SK-N-SH treated with all-trans-retinoic acid at 6 μM for 48 hours (cell line): ENCODE data around the gene PRPF8.
"Not testable (repeated sequence)": the region's sequence is repeated elsewhere in the genome, so short reads cannot be mapped to it uniquely, and the experiment has no call there.

ENCODE experiments used
- ATAC-seq: fragments of 200-7000 bp; cut with Tn5 transposase; 3 replicates; pipeline ENCODE4 v1.9.1; 2020; ENCODE audit warnings: mild to moderate bottlenecking, moderate library complexity
- ARNTL ChIP-seq: fragments of 450-650 bp; formaldehyde crosslinking; IDR thresholded peaks from 2 replicates; pipeline ENCODE4 v1.5.0; 2020; ENCODE audit warnings: low read depth, mild to moderate bottlenecking, moderate library complexity, borderline replicate concordance
- BACH2 ChIP-seq: fragments of 250-450 bp; sonication (Bioruptor Pico); IDR thresholded peaks from 2 replicates; pipeline ENCODE4 v1.9.0; 2021; ENCODE audit warnings: mild to moderate bottlenecking, borderline replicate concordance
- ESRRG ChIP-seq: fragments of 250-450 bp; sonication (Bioruptor Pico); IDR thresholded peaks from 2 replicates; pipeline ENCODE4 v1.6.1; 2021; ENCODE audit warnings: mild to moderate bottlenecking
- GLIS3 ChIP-seq: fragments of 250-450 bp; sonication (Bioruptor Pico); IDR thresholded peaks from 2 replicates; pipeline ENCODE4 v1.5.0; 2020; ENCODE audit warnings: mild to moderate bottlenecking, moderate library complexity
- ISL1 ChIP-seq: fragments of 250-450 bp; sonication (Bioruptor Pico); IDR thresholded peaks from 2 replicates; pipeline ENCODE4 v2.1.2; 2022; ENCODE audit warnings: mild to moderate bottlenecking, moderate library complexity
- OSR1 ChIP-seq: fragments of 250-450 bp; sonication (Bioruptor Pico); IDR thresholded peaks from 2 replicates; pipeline ENCODE4 v1.8.0; 2022; ENCODE audit warnings: moderate library complexity, mild to moderate bottlenecking, inconsistent platforms
- PPARA ChIP-seq: fragments of 250-450 bp; sonication (Bioruptor Pico); IDR thresholded peaks from 2 replicates; pipeline ENCODE4 v1.5.0; 2020; ENCODE audit warnings: mild to moderate bottlenecking, borderline replicate concordance
- RARB ChIP-seq: fragments of 250-450 bp; sonication (Bioruptor Pico); IDR thresholded peaks from 2 replicates; pipeline ENCODE4 v1.8.0; 2021; ENCODE audit warnings: mild to moderate bottlenecking, moderate library complexity
- TCF4 ChIP-seq: fragments of 250-450 bp; sonication (Bioruptor Pico); IDR thresholded peaks from 2 replicates; pipeline ENCODE4 v1.8.0; 2021; ENCODE audit warnings: mild to moderate bottlenecking, moderate library complexity, borderline replicate concordance
- TOX ChIP-seq: fragments of 250-450 bp; sonication (Bioruptor Pico); IDR thresholded peaks from 2 replicates; pipeline ENCODE4 v1.8.0; 2021; ENCODE audit warnings: mild to moderate bottlenecking, moderate library complexity, borderline replicate concordance
- ZC3H10 ChIP-seq: fragments of 250-450 bp; sonication (Bioruptor Pico); IDR thresholded peaks from 2 replicates; pipeline ENCODE4 v1.5.1; 2021; ENCODE audit warnings: mild to moderate bottlenecking, moderate library complexity
- ZFP3 ChIP-seq: fragments of 250-450 bp; sonication (Bioruptor Pico); IDR thresholded peaks from 2 replicates; pipeline ENCODE4 v1.5.0; 2020; ENCODE audit warnings: mild to moderate bottlenecking, moderate library complexity
- ZFP30 ChIP-seq: fragments of 450-650 bp; formaldehyde crosslinking; IDR thresholded peaks from 2 replicates; pipeline ENCODE4 v1.5.0; 2022; ENCODE audit warnings: mild to moderate bottlenecking, moderate library complexity
- ZNF565 ChIP-seq: fragments of 450-650 bp; formaldehyde crosslinking; conservative IDR thresholded peaks from 2 replicates; pipeline ENCODE4 v1.5.0; 2020; ENCODE audit warnings: low read depth, mild to moderate bottlenecking, moderate library complexity
- ZNF70 ChIP-seq: fragments of 450-650 bp; formaldehyde crosslinking; IDR thresholded peaks from 2 replicates; pipeline ENCODE4 v1.5.0; 2020; ENCODE audit warnings: mild to moderate bottlenecking, moderate library complexity
- ZNF8 ChIP-seq: fragments of 450-650 bp; formaldehyde crosslinking; IDR thresholded peaks from 2 replicates; pipeline ENCODE4 v1.5.0; 2020; ENCODE audit warnings: mild to moderate bottlenecking, moderate library complexity
- TF ChIP-seq, protein P1 (sequence below): fragments of 250-450 bp; sonication (Bioruptor Pico); IDR thresholded peaks from 2 replicates; pipeline ENCODE4 v1.5.1; 2020; ENCODE audit warnings: low read depth, mild to moderate bottlenecking, moderate library complexity
- TF ChIP-seq, protein P2 (sequence below): fragments of 250-450 bp; sonication (Bioruptor Pico); IDR thresholded peaks from 2 replicates; pipeline ENCODE4 v1.5.1; 2021; ENCODE audit warnings: mild to moderate bottlenecking, moderate library complexity
- TF ChIP-seq, protein P3 (sequence below): fragments of 250-450 bp; sonication (Bioruptor Pico); IDR thresholded peaks from 2 replicates; pipeline ENCODE4 v1.5.0; 2020; ENCODE audit warnings: mild to moderate bottlenecking, moderate library complexity
- TF ChIP-seq, protein P4 (sequence below): fragments of 250-450 bp; sonication (Bioruptor Pico); IDR thresholded peaks from 2 replicates; pipeline ENCODE4 v1.8.0; 2021; ENCODE audit warnings: low read depth, mild to moderate bottlenecking, moderate library complexity, borderline replicate concordance

PRPF8 gene

DNA sequence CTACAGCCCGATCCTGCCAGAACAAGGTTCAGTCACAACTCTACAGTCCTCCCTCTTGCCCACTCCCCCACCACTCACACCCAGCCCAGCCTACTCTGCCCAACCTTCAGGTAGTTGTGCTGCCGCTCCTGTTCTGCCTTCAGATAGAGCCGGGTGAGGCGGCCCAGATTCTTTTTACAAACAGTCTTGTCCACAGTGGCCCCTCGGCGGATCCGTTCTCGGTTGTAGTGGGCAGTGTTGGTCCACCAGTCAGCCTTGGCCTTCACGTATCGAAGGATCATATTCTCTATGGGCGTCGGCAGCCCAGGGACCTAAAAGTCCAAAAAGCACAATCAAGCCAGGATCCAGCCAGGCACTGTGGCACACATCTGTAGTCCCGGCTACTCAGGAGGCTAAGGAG is 8.3 kb downstream of the PRPF8 start:
- TF ChIP-seq, protein P1, sequence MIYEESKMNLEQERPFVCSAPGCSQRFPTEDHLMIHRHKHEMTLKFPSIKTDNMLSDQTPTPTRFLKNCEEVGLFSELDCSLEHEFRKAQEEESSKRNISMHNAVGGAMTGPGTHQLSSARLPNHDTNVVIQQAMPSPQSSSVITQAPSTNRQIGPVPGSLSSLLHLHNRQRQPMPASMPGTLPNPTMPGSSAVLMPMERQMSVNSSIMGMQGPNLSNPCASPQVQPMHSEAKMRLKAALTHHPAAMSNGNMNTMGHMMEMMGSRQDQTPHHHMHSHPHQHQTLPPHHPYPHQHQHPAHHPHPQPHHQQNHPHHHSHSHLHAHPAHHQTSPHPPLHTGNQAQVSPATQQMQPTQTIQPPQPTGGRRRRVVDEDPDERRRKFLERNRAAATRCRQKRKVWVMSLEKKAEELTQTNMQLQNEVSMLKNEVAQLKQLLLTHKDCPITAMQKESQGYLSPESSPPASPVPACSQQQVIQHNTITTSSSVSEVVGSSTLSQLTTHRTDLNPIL (CRISPR knock-in tag): no peak
- TF ChIP-seq ZNF8 (no peak), ZNF565 (CRISPR knock-in tag) (no peak), BACH2 (CRISPR knock-in tag) (no peak), ZNF70 (no peak), ISL1 (CRISPR knock-in tag) (no peak), ZC3H10 (CRISPR knock-in tag) (no peak), TCF4 (CRISPR knock-in tag) (no peak), ESRRG (CRISPR knock-in tag) (no peak), ZFP3 (no peak), ZFP30 (no peak), RARB (CRISPR knock-in tag) (no peak)
- TF ChIP-seq, protein P2, sequence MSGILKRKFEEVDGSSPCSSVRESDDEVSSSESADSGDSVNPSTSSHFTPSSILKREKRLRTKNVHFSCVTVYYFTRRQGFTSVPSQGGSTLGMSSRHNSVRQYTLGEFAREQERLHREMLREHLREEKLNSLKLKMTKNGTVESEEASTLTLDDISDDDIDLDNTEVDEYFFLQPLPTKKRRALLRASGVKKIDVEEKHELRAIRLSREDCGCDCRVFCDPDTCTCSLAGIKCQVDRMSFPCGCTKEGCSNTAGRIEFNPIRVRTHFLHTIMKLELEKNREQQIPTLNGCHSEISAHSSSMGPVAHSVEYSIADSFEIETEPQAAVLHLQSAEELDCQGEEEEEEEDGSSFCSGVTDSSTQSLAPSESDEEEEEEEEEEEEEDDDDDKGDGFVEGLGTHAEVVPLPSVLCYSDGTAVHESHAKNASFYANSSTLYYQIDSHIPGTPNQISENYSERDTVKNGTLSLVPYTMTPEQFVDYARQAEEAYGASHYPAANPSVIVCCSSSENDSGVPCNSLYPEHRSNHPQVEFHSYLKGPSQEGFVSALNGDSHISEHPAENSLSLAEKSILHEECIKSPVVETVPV: no peak
- no peak for ATAC-seq

DNA sequence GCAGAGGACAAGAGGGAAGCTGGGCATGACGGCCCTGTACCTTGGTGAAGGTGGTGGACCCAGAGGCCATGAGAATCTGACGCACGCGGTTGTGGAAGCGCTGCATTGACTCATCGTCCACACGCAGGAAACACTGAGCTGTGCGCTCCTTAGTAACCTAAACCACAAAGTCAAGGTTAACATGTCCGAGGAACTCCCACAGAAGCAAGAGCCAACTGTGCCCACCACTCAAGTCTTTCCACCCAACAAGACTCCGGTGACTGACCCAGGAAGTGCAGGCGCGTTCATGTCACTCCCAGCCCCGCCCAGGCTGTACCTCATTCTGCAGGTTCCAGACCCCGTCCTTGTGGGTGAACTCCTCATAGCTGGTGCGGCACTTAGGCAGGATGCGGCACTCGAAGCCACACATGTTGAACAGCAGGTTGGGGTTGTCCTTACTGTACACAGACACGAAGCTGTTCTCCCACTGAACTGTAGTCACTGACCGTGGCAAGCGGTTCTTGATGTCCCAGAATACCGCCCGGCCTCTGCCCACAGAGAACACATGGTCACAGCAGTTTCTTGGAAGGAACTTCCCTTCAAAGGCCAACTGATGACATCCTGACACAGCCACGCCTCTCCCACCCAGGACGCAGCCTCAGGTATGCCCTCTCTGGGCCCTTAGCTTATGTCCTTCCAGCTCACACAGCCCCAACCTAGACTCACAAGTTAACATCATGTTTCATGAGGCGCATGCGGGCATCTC is 11.5 kb downstream of the PRPF8 start:
- no peak; the same call in 2 of the 3 replicates for ATAC-seq
- TF ChIP-seq, protein P3, sequence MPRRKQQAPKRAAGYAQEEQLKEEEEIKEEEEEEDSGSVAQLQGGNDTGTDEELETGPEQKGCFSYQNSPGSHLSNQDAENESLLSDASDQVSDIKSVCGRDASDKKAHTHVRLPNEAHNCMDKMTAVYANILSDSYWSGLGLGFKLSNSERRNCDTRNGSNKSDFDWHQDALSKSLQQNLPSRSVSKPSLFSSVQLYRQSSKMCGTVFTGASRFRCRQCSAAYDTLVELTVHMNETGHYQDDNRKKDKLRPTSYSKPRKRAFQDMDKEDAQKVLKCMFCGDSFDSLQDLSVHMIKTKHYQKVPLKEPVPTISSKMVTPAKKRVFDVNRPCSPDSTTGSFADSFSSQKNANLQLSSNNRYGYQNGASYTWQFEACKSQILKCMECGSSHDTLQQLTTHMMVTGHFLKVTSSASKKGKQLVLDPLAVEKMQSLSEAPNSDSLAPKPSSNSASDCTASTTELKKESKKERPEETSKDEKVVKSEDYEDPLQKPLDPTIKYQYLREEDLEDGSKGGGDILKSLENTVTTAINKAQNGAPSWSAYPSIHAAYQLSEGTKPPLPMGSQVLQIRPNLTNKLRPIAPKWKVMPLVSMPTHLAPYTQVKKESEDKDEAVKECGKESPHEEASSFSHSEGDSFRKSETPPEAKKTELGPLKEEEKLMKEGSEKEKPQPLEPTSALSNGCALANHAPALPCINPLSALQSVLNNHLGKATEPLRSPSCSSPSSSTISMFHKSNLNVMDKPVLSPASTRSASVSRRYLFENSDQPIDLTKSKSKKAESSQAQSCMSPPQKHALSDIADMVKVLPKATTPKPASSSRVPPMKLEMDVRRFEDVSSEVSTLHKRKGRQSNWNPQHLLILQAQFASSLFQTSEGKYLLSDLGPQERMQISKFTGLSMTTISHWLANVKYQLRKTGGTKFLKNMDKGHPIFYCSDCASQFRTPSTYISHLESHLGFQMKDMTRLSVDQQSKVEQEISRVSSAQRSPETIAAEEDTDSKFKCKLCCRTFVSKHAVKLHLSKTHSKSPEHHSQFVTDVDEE (CRISPR knock-in tag): no peak
- no peak for TF ChIP-seq ZNF565 (CRISPR knock-in tag)
- TF ChIP-seq ISL1 (CRISPR knock-in tag): no peak
- TF ChIP-seq, protein P1 (CRISPR knock-in tag): no peak
- no peak for TF ChIP-seq GLIS3
- TF ChIP-seq, protein P4, sequence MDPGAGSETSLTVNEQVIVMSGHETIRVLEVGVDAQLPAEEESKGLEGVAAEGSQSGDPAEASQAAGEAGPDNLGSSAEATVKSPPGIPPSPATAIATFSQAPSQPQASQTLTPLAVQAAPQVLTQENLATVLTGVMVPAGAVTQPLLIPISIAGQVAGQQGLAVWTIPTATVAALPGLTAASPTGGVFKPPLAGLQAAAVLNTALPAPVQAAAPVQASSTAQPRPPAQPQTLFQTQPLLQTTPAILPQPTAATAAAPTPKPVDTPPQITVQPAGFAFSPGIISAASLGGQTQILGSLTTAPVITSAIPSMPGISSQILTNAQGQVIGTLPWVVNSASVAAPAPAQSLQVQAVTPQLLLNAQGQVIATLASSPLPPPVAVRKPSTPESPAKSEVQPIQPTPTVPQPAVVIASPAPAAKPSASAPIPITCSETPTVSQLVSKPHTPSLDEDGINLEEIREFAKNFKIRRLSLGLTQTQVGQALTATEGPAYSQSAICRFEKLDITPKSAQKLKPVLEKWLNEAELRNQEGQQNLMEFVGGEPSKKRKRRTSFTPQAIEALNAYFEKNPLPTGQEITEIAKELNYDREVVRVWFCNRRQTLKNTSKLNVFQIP (CRISPR knock-in tag): no peak
- no peak for TF ChIP-seq TOX
- TF ChIP-seq ZNF8: no peak
- TF ChIP-seq ZNF70: no peak
- TF ChIP-seq TCF4 (CRISPR knock-in tag): no peak
- TF ChIP-seq ZC3H10 (CRISPR knock-in tag): no peak
- no peak for TF ChIP-seq ARNTL (CRISPR knock-in tag)
- no peak for TF ChIP-seq OSR1 (CRISPR knock-in tag)

DNA sequence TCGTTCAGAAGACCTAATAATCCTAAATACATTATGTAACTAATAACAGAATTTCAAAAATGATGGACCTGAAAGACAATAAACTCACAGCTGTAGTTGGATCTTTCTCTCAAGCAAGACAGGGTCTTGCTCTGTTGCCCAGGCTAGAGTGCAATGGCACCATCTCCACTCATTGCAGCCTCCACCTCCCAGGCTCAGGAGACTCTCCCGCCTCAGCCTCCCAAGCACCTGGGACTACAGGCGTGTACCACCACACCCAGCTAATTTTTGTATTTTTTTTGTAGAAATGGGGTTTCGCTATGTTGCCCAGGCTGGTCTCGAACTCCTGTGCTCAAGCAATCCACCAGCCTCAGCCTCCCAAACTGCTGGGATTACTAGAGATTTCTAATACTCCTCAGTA is 20.7 kb downstream of the PRPF8 start:
- ATAC-seq: not testable (repeated sequence)

DNA sequence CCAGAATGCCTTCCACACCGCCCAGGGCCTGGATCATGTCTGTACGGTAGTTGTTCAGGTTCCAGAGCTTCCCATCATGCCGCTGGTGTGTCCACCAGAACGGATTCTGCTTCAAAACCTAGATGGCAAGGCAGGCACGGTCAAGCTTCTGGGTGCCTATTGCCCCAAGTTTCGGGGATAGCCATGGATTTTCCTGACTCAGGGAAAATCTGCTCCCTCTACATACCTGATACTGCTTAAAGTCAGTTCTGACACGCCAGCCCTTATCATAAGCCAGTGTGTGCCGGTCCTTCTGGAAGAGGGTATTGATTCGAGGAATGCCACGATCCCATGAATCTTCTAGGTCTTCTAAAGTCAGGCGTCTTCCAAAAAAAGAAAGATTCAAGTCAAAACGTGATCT is 23.6 kb downstream of the PRPF8 start:
- ATAC-seq: no peak
- TF ChIP-seq ZNF8 (no peak), ZC3H10 (CRISPR knock-in tag) (no peak), RARB (CRISPR knock-in tag) (no peak), BACH2 (CRISPR knock-in tag) (no peak), ESRRG (CRISPR knock-in tag) (no peak), ZNF565 (CRISPR knock-in tag) (no peak), PPARA (CRISPR knock-in tag) (no peak), ISL1 (CRISPR knock-in tag) (no peak)
- TF ChIP-seq, protein P3 (CRISPR knock-in tag): no peak
